Measurements from ENCODE around the gene STARD13. TPM values are rescaled to one million over a fixed set of nuclear protein-coding genes. Genes with fewer than 3 reads are reported as not detected.

STARD13 gene
- total and polyA plus RNA-seq, 2 donors (not counting 1 experiment from before 2014, with no cell fraction given): 0.06 to 0.22 TPM

DNA sequence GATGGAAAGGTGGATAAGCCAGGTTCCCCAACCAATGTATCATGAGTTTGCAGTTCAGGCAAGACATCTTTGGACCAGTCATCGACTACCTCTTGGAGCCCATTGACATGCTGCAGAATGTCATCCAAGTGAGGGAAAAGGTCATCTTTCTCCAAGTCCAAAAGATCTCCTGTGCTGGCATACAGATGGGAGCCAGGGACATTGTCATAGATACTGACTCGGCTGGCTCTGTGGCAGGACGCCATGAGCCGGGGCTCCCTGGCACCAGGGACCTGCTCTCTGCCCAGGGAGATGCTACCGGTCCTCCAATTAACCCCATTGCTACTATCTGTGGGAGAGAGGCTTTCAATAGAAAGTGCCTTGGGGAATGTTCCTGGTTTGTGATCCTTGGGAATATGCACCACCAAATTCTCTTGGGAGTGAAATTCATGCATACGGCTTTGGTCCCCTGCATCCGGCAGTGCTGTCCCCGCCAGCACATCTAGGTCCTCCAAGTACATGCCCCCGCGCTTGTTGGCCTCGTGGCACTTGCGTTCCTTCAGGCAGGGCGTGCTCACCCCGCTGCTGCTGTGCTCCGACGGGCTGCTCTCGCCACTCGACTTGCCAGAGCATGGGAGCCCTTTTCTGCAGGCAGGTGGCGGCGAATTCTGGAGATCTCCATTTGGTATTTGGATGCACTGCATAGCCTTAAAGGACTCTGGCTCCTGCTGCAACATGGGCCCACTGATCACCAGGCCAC lies 156.3 kb downstream of the STARD13 start:
- Histone ChIP-seq H3K9ac (ENCODE audit: low read length) (no peak overlapping the region), H2AFZ (ENCODE audit: insufficient read depth, low read depth, low read length, poor library complexity, severe bottlenecking) (no peak overlapping the region), H3K9me3 (ENCODE audit: control extremely low read depth in 1 of 3, control insufficient read depth in 2 of 3, insufficient read depth in 1 of 3, low read length in 2 of 3) (peaks cover 0 to 6% (median 2%) of the 10 kb centered on the region in 3 donors), H3K79me2 (ENCODE audit: control insufficient read depth, insufficient read depth, low read length) (no peaks in the 10 kb centered on the region), H3K4me3 (ENCODE audit: control extremely low read depth in 1 of 5, extremely low read depth in 1 of 5, insufficient read depth in 1 of 5, low read depth in 2 of 5, low read length in 4 of 5) (no peak overlapping the region), H3K4me2 (replicated peaks; ENCODE audit: low read depth, low read length, poor library complexity, severe bottlenecking) (no peak overlapping the region), H3K4me1 (ENCODE audit: control insufficient read depth in 2 of 2, insufficient read depth in 2 of 2, low read length in 2 of 2) (no peaks in the 10 kb centered on the region), H3K27me3 (replicated peaks in 1 of 4; ENCODE audit: control extremely low read depth in 1 of 4, control insufficient read depth in 3 of 4, insufficient read depth in 4 of 4, low read length in 3 of 4) (no peaks in the 10 kb centered on the region), H3K27ac (ENCODE audit: low read length in 2 of 2) (no peak overlapping the region), H3K36me3 (replicated peaks in 1 of 2; ENCODE audit: control extremely low read depth in 1 of 2, control insufficient read depth in 1 of 2, extremely low read depth in 1 of 2, insufficient read depth in 2 of 2, low read length in 1 of 2) (no peaks in the 10 kb centered on the region), H4K20me1 (ENCODE audit: control insufficient read depth, insufficient read depth, low read length, poor library complexity, severe bottlenecking) (no peaks in the 10 kb centered on the region)
- Mint-ChIP-seq H3K27me3 (no peaks in the 10 kb centered on the region), H3K9me3 (ENCODE audit: insufficient read depth) (no peaks in the 10 kb centered on the region), H3K4me3 (no peak overlapping the region), H3K4me1 (no peaks in the 10 kb centered on the region), H3K27ac (no peak overlapping the region)
- POLR2A ChIA-PET: no interaction called here
- intact Hi-C loops (cut with micrococcal nuclease): no loop called here
- no peak for TF ChIP-seq EZH2 (IDR thresholded peaks at IDR 0.05; ENCODE audit: borderline replicate concordance, insufficient read depth, low read depth, low read length, poor library complexity, severe bottlenecking)
- TF ChIP-seq, protein P1, sequence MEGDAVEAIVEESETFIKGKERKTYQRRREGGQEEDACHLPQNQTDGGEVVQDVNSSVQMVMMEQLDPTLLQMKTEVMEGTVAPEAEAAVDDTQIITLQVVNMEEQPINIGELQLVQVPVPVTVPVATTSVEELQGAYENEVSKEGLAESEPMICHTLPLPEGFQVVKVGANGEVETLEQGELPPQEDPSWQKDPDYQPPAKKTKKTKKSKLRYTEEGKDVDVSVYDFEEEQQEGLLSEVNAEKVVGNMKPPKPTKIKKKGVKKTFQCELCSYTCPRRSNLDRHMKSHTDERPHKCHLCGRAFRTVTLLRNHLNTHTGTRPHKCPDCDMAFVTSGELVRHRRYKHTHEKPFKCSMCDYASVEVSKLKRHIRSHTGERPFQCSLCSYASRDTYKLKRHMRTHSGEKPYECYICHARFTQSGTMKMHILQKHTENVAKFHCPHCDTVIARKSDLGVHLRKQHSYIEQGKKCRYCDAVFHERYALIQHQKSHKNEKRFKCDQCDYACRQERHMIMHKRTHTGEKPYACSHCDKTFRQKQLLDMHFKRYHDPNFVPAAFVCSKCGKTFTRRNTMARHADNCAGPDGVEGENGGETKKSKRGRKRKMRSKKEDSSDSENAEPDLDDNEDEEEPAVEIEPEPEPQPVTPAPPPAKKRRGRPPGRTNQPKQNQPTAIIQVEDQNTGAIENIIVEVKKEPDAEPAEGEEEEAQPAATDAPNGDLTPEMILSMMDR (IDR thresholded peaks at IDR 0.05): no peak
- 98% methylated on average over 16 of the region's 20 CpGs for WGBS (ENCODE audit: insufficient coverage)
- DNase-seq: no peak
- CTCF ChIA-PET: no interaction called here
- ATAC-seq (ENCODE audit: low read depth): no peak

DNA sequence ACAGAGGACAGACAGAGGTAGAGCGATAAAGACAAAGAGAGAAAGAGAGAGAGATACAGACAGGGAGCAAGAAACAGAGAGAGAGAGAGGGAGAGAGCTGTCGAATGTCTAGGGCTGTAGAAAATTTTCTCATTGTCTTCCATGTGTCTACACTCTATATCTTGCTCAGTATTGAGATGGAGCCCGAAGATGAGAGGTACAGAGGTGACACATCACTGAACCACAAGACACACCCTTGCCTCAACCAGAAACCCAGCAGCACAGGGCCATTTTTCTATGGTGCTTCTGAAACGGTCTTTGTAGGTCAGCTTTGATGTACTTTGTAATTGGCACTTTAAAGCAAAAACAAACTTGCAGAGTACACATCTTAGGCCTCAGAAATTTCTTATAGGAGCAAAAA lies 157.4 kb downstream of the STARD13 start:
- 100% methylated on average over 1 of the region's 4 CpGs for WGBS (ENCODE audit: insufficient coverage)

More for the DNA sequence above, 157.4 kb downstream of the STARD13 start:
- Histone ChIP-seq H3K4me3 (ENCODE audit: control extremely low read depth in 1 of 5, extremely low read depth in 1 of 5, insufficient read depth in 1 of 5, low read depth in 2 of 5, low read length in 4 of 5) (no peak overlapping the region), H3K79me2 (ENCODE audit: control insufficient read depth, insufficient read depth, low read length) (no peaks in the 10 kb centered on the region), H3K9ac (ENCODE audit: low read length) (no peak overlapping the region), H3K4me1 (ENCODE audit: control insufficient read depth in 2 of 2, insufficient read depth in 2 of 2, low read length in 2 of 2) (no peaks in the 10 kb centered on the region), H3K4me2 (replicated peaks; ENCODE audit: low read depth, low read length, poor library complexity, severe bottlenecking) (no peak overlapping the region), H4K20me1 (ENCODE audit: control insufficient read depth, insufficient read depth, low read length, poor library complexity, severe bottlenecking) (no peaks in the 10 kb centered on the region), H3K27ac (ENCODE audit: low read length in 2 of 2) (no peak overlapping the region), H2AFZ (ENCODE audit: insufficient read depth, low read depth, low read length, poor library complexity, severe bottlenecking) (no peak overlapping the region), H3K36me3 (replicated peaks in 1 of 2; ENCODE audit: control extremely low read depth in 1 of 2, control insufficient read depth in 1 of 2, extremely low read depth in 1 of 2, insufficient read depth in 2 of 2, low read length in 1 of 2) (no peaks in the 10 kb centered on the region), H3K27me3 (replicated peaks in 1 of 4; ENCODE audit: control extremely low read depth in 1 of 4, control insufficient read depth in 3 of 4, insufficient read depth in 4 of 4, low read length in 3 of 4) (no peaks in the 10 kb centered on the region), H3K9me3 (ENCODE audit: control extremely low read depth in 1 of 3, control insufficient read depth in 2 of 3, insufficient read depth in 1 of 3, low read length in 2 of 3) (peaks cover 0 to 6% (median 2%) of the 10 kb centered on the region in 3 donors)
- DNase-seq: no peak
- no peak overlapping the region for H3K27ac Mint-ChIP-seq
- H3K27me3 Mint-ChIP-seq: no peaks in the 10 kb centered on the region
- H3K4me1 Mint-ChIP-seq: no peaks in the 10 kb centered on the region
- ChIA-PET CTCF (no interaction called here), POLR2A (no interaction called here)
- intact Hi-C loops (cut with micrococcal nuclease): no loop called here
- TF ChIP-seq, protein P1 (IDR thresholded peaks at IDR 0.05): no peak
- TF ChIP-seq EZH2 (IDR thresholded peaks at IDR 0.05; ENCODE audit: borderline replicate concordance, insufficient read depth, low read depth, low read length, poor library complexity, severe bottlenecking): no peak
- H3K9me3 Mint-ChIP-seq (ENCODE audit: insufficient read depth): no peaks in the 10 kb centered on the region
- no peak for ATAC-seq (ENCODE audit: low read depth)
- no peak overlapping the region for H3K4me3 Mint-ChIP-seq

Data from B cell (primary cell).